K562 (cell line): Measurements from ENCODE around the gene NTRK2. TPM values are rescaled to one million over a fixed set of nuclear protein-coding genes. Genes with fewer than 3 reads are reported as not detected.

Source experiments
- CREM ChIP-seq: IDR thresholded peaks from 2 replicates; pipeline ENCODE4 v1.6.1; 2014; ENCODE audit warnings: antibody characterized with exemption, low read depth
- GABPA ChIP-seq: fragments of 200-800 bp; sonication (Bioruptor generic); conservative IDR thresholded peaks from 2 replicates; pipeline ENCODE4 v1.6.1; 2016; ENCODE audit warnings: low read depth, missing genetic modification characterization, missing compliant biosample characterization
- HDAC8 ChIP-seq: fragments of 450-650 bp; IDR thresholded peaks from 2 replicates; pipeline ENCODE4 v1.6.1; 2016; ENCODE audit warnings: mild to moderate bottlenecking, missing genetic modification characterization, moderate library complexity, missing compliant biosample characterization
- NR2C1 ChIP-seq, 2 experiments: fragments of 450-650 bp; IDR thresholded peaks; 2 replicates each; pipeline ENCODE4 v1.6.1; 2017; ENCODE audit warnings: mild to moderate bottlenecking in 2 of 2, antibody characterized with exemption in 1 of 2, inconsistent platforms in 1 of 2, missing compliant biosample characterization in 1 of 2, missing genetic modification characterization in 1 of 2
- PHB2 ChIP-seq: fragments of 450-650 bp; IDR thresholded peaks from 2 replicates; pipeline ENCODE4 v1.6.1; 2017; ENCODE audit warnings: low read depth
- ZBTB7A ChIP-seq: IDR thresholded peaks from 2 replicates; pipeline ENCODE4 v1.6.1; 2011; ENCODE audit warnings: low read depth, mild to moderate bottlenecking, low read length, moderate library complexity, borderline replicate concordance; ENCODE audit not compliant: control insufficient read depth
- ZBTB8A ChIP-seq: fragments of 450-650 bp; IDR thresholded peaks from 2 replicates; pipeline ENCODE4 v1.6.1; 2018; ENCODE audit warnings: mild to moderate bottlenecking, moderate library complexity; ENCODE audit not compliant: partially characterized antibody
- ZNF507 ChIP-seq: conservative IDR thresholded peaks from 2 replicates; pipeline ENCODE4 v1.6.1; 2017; ENCODE audit warnings: missing genetic modification characterization, missing compliant biosample characterization
- ZNF561 ChIP-seq: fragments of 450-650 bp; formaldehyde crosslinking; conservative IDR thresholded peaks from 2 replicates; pipeline ENCODE4 v1.4.0; 2020; ENCODE audit warnings: mild to moderate bottlenecking, moderate library complexity
- polyA plus RNA-seq, 8 experiments: library from polyadenylated mRNA; depleted of rRNA in 4 of 8; stranded (reverse) in 5 of 8; unstranded in 3 of 8; fragments of >200 nt; fragmentation: Nextera tagmentation in 2 of 8; fragmentation: Illumina TruSeq in 1 of 8; extraction: Ambion mirVana in 2 of 8; extraction: Trizol in 1 of 8; gene quantifications; 2 replicates each; pipeline versions ENCODE4 v1.2.1 to v1.2.3, GENCODE V29; 2011 to 2014; ENCODE audit warnings: inconsistent platforms in 1 of 8, missing spikeins in 1 of 8
- total RNA-seq, 7 experiments: library from RNA; depleted of rRNA in 6 of 7; stranded (reverse); fragments of >200 nt in 6 of 7; fragmentation: Illumina TruSeq in 2 of 7; extraction: Trizol in 2 of 7; gene quantifications; 2 replicates each; pipeline versions ENCODE4 v1.2.1 to v1.2.3, GENCODE V29; 2011 to 2021; ENCODE audit warnings: low replicate concordance in 1 of 7
- TF ChIP-seq, protein P1 (sequence below): IDR thresholded peaks from 2 replicates; pipeline ENCODE4 v1.6.1; 2012; ENCODE audit warnings: low read depth, low read length, improper control_type of control experiment, borderline replicate concordance
- TF ChIP-seq, protein P2 (sequence below): sonication (generic); formaldehyde crosslinking; IDR thresholded peaks from 2 replicates; pipeline ENCODE4 v1.8.1; 2023; ENCODE audit warnings: missing genetic modification reagents, mild to moderate bottlenecking, borderline replicate concordance
- TF ChIP-seq, protein P3 (sequence below): fragments of 250-450 bp; sonication (Bioruptor Pico); IDR thresholded peaks from 2 replicates; pipeline ENCODE4 v1.5.0; 2020; ENCODE audit warnings: mild to moderate bottlenecking

Gene NTRK2
- total and polyA plus RNA-seq, 9 of the 15 experiments (the other 6 are each of a cell fraction or from before 2014, with no cell fraction given) = not detected

DNA sequence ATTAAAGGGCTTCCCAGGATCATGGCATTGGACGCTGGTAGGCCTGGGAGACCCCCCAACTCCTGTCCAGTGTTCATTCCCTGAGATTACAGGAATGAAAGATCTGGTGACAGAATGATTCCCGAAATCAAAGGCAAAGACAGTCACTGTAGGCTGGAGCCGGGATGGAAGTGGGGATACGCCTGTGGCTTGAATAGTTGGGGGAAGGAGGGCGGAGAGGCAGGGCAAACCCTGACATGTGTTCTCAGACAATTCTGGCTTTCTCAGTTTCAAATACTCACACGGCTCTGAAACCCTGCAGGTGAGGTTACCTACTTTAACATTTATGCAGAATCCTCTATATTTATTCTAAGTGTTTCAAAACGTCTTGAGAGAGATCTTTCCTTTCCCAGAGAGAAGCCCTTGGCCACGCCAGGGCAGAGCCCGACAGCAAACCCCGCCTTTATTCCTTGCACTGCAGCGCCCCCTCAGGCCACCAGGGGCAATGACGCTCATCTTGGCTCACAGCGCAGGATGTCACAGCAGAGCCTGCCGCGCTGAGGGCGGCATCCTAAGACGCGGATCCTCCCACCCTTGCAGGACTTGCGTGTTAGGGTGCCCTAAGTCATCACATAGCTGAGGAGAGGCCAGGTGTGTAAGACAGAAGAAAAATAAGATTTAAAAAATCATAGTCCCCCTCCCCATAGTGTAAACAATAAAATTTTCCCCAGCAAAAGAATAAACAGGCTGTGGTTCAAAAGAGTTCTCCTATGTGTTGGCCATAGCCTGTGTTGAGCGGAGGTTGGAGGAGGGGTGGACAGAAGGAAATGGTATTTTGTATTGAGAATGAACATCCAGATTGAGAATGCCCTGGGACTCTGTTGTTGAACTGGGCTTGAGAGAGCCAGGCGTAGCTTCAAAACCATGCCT is 284.5 kb downstream of the NTRK2 start (continued):
- TF ChIP-seq, protein P1, sequence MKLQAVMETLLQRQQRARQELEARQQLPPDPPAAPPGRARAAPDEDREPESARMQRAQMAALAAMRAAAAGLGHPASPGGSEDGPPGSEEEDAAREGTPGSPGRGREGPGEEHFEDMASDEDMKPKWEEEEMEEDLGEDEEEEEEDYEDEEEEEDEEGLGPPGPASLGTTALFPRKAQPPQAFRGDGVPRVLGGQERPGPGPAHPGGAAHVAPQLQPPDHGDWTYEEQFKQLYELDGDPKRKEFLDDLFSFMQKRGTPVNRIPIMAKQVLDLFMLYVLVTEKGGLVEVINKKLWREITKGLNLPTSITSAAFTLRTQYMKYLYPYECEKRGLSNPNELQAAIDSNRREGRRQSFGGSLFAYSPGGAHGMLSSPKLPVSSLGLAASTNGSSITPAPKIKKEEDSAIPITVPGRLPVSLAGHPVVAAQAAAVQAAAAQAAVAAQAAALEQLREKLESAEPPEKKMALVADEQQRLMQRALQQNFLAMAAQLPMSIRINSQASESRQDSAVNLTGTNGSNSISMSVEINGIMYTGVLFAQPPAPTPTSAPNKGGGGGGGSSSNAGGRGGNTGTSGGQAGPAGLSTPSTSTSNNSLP = no peak
- TF ChIP-seq, protein P2, sequence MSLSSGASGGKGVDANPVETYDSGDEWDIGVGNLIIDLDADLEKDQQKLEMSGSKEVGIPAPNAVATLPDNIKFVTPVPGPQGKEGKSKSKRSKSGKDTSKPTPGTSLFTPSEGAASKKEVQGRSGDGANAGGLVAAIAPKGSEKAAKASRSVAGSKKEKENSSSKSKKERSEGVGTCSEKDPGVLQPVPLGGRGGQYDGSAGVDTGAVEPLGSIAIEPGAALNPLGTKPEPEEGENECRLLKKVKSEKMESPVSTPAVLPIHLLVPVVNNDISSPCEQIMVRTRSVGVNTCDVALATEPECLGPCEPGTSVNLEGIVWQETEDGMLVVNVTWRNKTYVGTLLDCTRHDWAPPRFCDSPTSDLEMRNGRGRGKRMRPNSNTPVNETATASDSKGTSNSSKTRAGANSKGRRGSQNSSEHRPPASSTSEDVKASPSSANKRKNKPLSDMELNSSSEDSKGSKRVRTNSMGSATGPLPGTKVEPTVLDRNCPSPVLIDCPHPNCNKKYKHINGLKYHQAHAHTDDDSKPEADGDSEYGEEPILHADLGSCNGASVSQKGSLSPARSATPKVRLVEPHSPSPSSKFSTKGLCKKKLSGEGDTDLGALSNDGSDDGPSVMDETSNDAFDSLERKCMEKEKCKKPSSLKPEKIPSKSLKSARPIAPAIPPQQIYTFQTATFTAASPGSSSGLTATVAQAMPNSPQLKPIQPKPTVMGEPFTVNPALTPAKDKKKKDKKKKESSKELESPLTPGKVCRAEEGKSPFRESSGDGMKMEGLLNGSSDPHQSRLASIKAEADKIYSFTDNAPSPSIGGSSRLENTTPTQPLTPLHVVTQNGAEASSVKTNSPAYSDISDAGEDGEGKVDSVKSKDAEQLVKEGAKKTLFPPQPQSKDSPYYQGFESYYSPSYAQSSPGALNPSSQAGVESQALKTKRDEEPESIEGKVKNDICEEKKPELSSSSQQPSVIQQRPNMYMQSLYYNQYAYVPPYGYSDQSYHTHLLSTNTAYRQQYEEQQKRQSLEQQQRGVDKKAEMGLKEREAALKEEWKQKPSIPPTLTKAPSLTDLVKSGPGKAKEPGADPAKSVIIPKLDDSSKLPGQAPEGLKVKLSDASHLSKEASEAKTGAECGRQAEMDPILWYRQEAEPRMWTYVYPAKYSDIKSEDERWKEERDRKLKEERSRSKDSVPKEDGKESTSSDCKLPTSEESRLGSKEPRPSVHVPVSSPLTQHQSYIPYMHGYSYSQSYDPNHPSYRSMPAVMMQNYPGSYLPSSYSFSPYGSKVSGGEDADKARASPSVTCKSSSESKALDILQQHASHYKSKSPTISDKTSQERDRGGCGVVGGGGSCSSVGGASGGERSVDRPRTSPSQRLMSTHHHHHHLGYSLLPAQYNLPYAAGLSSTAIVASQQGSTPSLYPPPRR (CRISPR knock-in tag) = no peak
- peak; percentile 71 for TF ChIP-seq CREM
- no peak for TF ChIP-seq ZNF561
- no peak for TF ChIP-seq HDAC8
- TF ChIP-seq, protein P3, sequence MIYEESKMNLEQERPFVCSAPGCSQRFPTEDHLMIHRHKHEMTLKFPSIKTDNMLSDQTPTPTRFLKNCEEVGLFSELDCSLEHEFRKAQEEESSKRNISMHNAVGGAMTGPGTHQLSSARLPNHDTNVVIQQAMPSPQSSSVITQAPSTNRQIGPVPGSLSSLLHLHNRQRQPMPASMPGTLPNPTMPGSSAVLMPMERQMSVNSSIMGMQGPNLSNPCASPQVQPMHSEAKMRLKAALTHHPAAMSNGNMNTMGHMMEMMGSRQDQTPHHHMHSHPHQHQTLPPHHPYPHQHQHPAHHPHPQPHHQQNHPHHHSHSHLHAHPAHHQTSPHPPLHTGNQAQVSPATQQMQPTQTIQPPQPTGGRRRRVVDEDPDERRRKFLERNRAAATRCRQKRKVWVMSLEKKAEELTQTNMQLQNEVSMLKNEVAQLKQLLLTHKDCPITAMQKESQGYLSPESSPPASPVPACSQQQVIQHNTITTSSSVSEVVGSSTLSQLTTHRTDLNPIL = no peak
- TF ChIP-seq NR2C1 (IDR thresholded peaks at IDR 0.05) = no peak
- no peak for TF ChIP-seq NR2C1 (tag; IDR thresholded peaks at IDR 0.05)
- TF ChIP-seq ZBTB7A = no peak
- TF ChIP-seq ZBTB8A = no peak
- TF ChIP-seq ZNF507 = no peak
- TF ChIP-seq PHB2 = no peak
- TF ChIP-seq GABPA = no peak
